Stimulated activated CD8-positive, alpha-beta memory T cell treated with anti-CD3 and anti-CD28 coated beads, Interleukin-15, amount 100 ng/mL, for 4 hours (primary cell): ENCODE results near the gene HOXA9.

Experiments
- DNase-seq, 2 donors: peaks; one replicate each; pipeline ENCODE4 v3.0.0-alpha.2; 2020; ENCODE audit warnings: low read depth in 2 of 2

HOXA9 gene

GRCh38 chr7:27165089-27165995 is at the start of gene HOXA9:
Gene HOXA9, minus strand, starts transcription at chr7:27165537. Its CDS starts 80 bp downstream, at chr7:27165457.
- no peak for DNase-seq

GRCh38 chr7:27214239-27214950 is 49.1 kb upstream of the HOXA9 start:
- DNase-seq: no peak

GRCh38 chr7:27213433-27214238 is 48.3 kb upstream of the HOXA9 start:
- DNase-seq: no peak

- DNase-seq: no peak
Measured at GRCh38 chr7:27212497-27213432, 47.4 kb upstream of the HOXA9 start.

- no peak for DNase-seq
Measured at GRCh38 chr7:27211764-27212204, 46.4 kb upstream of the HOXA9 start.

- DNase-seq: no peak
Measured at GRCh38 chr7:27211084-27211446, 45.7 kb upstream of the HOXA9 start.

GRCh38 chr7:27210441-27211083 is 45.2 kb upstream of the HOXA9 start:
- no peak for DNase-seq

- no peak for DNase-seq
Measured at GRCh38 chr7:27209933-27210440, 44.6 kb upstream of the HOXA9 start.

GRCh38 chr7:27208998-27209397 is 43.7 kb upstream of the HOXA9 start:
- no peak for DNase-seq

- DNase-seq: no peak
Measured at GRCh38 chr7:27207348-27207985, 42.1 kb upstream of the HOXA9 start.

GRCh38 chr7:27205325-27206280 is 40.3 kb upstream of the HOXA9 start:
- no peak for DNase-seq

- DNase-seq: no peak
Measured at GRCh38 chr7:27204851-27205322, 39.5 kb upstream of the HOXA9 start.

GRCh38 chr7:27203964-27204594 is 38.7 kb upstream of the HOXA9 start:
- DNase-seq: no peak

GRCh38 chr7:27203365-27203953 is 38.1 kb upstream of the HOXA9 start:
- no peak for DNase-seq

GRCh38 chr7:27202862-27203134 is 37.5 kb upstream of the HOXA9 start:
- no peak for DNase-seq

GRCh38 chr7:27202018-27202861 is 36.9 kb upstream of the HOXA9 start:
- no peak for DNase-seq

- DNase-seq: no peak
Measured at GRCh38 chr7:27201580-27202017, 36.3 kb upstream of the HOXA9 start.
